Effector CD8-positive, alpha-beta T cell (primary cell): ENCODE data around the gene NEUROD6.

Experiments used
- DNase-seq: peaks from one replicate; lab custom pipeline; 2025; lab: John Stamatoyannopoulos, UW
- total RNA-seq, 4 experiments: gene quantifications; one replicate each; lab custom pipeline; 2026; lab: John Stamatoyannopoulos, UW

Gene NEUROD6
- total RNA-seq: 0 to 0.37 (median 0) reads per million in 4 experiments

GRCh38 chr7:31340603-31341002, at the start of gene NEUROD6:
Gene NEUROD6, minus strand, starts transcription at chr7:31340726. Its CDS starts 1,458 bp downstream, at chr7:31339268.
- no peak for DNase-seq

DNA sequence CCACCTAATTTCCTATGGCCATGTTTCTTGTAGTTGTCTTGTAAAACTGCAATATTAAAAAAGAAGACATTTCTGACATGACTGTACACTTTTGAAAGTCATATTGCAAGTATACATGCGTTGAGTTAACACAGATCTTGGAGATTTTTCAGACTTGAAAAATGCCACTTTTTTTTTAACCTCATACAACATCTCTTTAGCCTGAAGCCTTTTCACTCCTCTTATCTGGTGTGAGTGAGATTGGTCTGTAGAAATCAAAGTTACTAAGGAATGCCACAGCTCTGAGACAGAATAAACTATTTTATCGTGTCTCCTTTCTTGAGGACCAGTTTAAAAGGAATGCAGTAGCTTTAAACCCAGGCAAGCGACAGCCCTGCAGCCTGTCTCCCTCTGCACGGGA, 43.9 kb upstream of the NEUROD6 start:
- DNase-seq: no peak

GRCh38 chr7:31382722-31383121, 42.2 kb upstream of the NEUROD6 start:
- DNase-seq: no peak

GRCh38 chr7:31373337-31374289, 33.1 kb upstream of the NEUROD6 start:
- no peak for DNase-seq

- no peak for DNase-seq
Measured at GRCh38 chr7:31372231-31372959, 31.9 kb upstream of the NEUROD6 start.

GRCh38 chr7:31371621-31372020, 31.1 kb upstream of the NEUROD6 start:
- no peak for DNase-seq

GRCh38 chr7:31370609-31371008, 30.1 kb upstream of the NEUROD6 start:
- no peak for DNase-seq

GRCh38 chr7:31368620-31369019, 28.1 kb upstream of the NEUROD6 start:
- no peak for DNase-seq

- DNase-seq: no peak
Measured at GRCh38 chr7:31363496-31363895, 23.0 kb upstream of the NEUROD6 start.

DNA sequence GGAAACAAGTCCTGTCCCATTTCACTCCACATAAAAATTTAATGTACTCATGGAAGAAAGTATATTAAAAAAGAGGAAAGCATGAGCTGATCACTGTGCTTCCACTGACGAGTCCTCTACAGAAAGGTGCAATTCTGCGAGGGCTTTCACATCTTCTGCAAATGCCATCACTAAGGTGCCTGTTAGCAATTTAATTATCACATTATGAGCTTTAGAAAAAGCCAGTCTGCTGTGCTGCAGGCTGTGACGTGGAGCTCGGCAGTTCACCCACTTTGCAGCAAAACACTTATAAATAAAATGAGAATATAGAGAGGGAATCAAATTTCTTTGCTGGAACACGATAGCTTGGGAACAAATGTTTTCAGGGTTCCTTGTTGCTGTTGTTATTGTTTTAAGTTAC, 22.5 kb upstream of the NEUROD6 start:
- no peak for DNase-seq

DNA sequence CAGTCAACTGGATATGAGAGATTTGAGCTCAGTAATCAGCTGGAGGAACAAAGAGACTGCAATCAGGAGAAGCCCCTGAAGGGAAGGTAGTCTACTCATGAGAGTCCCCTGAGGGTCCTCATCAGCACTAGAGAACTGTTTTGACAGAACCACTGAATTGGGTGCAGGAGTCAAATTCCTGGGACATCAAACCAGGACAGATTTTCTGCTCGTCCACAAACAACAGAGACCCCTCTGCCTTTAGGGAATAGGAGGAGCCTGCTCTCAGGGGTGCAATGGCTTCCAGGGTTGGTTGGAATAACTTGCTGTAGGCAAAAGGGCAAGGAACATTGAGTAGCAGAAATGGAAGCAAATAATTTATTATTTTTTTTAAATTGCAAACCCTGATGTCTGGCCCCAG, 21.9 kb upstream of the NEUROD6 start:
- DNase-seq: no peak

- DNase-seq: no peak
Measured at GRCh38 chr7:31358467-31358866, 17.9 kb upstream of the NEUROD6 start.

DNA sequence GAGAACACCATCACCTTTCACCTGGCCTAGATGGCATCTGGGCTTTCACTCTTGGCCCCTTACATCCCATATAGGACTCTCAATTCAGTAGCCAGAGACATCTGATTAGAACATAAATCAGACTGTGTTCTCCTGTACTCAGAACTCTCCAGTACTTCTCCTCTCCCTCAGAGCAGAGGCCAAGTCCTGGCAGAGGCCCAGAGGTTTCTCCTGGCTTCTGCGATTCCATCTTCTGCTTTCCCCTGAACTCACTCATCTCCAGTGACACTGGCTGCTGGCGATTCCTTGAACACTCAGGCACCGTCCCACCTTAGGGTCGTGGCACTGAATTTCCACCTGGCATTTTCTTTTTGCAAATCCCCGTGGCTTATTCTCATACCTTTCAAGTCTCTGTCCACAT, 4.9 kb upstream of the NEUROD6 start:
- DNase-seq: no peak

DNA sequence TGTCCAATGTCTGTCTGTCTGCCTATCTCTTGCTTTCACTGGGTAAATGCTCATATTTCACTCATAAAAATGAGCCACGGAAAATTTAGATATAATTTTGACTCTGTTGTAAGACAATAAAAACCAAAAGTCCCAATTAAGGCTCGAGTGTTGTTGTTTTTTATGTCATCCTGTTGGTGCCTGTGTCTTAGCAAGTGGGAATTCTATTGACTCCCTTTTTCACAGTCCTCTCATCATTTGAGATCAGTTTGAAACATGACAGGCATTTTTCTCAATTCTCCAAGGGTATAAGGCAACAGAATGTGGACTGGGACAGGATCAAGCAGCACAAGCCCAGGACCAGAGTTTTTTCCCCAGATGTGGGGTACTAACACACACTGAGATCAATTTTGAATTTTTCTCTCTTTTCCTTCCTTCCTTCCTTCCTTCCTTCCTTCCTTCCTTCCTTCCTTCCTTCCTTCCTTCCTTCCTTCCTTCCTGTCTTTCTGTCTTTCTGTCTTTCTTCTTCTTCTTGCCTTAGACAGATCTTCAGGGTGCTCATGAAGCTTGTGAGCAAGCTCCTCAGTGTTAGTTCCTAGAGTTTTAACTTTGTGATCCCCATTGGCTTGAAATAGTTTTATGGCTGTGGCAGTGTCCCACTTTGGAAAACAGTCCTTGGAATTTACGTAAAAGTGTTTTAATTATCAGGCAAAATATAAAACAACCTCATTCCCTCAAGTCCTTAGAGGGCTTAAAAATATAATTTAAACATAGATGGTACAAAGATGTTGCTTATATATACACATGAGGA, 3.2 kb upstream of the NEUROD6 start:
- no peak for DNase-seq

DNA sequence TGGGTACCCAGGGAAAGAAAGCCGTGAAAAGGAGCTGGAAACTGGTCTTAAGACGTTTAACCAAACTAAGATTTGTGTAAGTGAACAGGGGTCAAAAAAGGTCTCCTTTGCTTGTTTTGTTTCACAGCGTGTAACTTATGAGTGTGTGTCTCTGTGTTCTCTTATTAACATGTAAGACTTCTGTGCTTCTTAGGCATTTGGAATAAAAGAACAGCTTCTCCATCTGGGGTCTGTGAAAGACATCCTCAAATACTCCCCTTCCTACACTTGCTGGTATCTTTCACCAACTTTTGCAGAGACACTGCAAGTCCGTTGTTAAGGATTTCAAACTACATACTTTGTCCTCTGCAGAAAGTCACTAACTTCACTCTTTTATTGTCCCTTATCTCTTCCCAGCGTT, 615 bp upstream of the NEUROD6 start:
- DNase-seq: no peak

DNA sequence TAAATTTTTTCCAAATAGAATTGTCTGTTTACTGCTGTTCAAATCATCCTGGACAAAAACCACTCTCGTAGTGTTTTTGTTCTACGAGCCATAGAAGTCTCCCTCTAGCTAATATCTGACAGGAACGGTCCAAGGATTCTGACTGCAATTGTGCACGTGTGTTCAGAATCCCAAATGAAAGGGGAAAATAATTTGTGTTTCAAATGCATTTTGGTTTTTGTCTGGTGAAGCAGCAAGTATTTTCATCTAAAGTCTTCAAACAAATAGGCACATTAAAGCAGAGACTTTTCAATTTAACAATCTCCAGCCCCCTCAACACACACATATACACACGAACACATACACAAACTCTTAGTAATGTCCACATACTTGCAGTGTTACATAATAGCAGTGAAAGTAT, 475 bp downstream of the NEUROD6 start:
- no peak for DNase-seq

DNA sequence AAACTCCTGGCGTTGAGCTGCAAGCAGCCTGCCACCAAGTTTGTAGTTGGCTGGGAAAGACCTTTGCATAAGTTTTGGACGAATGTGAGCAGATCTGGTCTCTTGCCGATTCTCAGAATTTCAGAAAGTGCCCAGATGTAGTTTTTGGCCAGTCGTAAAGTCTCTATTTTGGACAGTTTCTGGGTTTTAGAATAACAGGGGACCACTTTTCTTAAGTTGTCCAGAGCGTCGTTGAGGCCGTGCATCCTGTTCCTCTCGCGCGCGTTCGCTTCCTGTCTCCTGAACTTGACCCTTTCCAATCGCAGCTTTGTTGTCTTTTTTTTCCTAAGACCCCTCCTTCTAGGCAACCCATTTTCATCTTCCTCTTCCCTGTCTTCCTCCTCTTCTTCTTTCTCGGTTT, 1.8 kb downstream of the NEUROD6 start:
- DNase-seq: no peak

GRCh38 chr7:31337002-31337565, 3.4 kb downstream of the NEUROD6 start:
- no peak for DNase-seq

- DNase-seq: no peak
Measured at GRCh38 chr7:31336202-31337001, 4.1 kb downstream of the NEUROD6 start.

DNA sequence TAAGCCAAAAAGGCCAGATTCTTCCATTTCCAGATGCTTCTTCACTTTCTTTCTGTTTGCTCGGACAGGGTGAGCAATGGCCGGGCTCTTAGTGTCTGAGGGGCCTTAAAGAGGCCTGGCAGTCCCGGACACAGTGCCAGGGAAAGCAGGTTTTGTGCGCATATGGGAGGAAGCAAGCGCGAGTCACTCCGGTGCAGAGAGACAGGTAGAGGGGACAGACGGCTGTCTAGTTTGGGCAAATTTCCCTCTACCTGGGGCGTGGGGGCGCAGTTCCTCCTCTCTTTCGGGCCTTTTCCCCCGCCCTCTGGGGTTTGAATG, 4.7 kb downstream of the NEUROD6 start:
- DNase-seq: no peak
